Activated CD4-positive, alpha-beta T cell treated with anti-CD3 and anti-CD28 coated beads for 48 hours (primary cell): Measurements from ENCODE around the gene ROPN1L.

Source experiments
- DNase-seq: peaks from one replicate; pipeline ENCODE4 v3.0.0-alpha.2; 2020

ROPN1L gene

GRCh38 chr5:10459080-10460055 lies 17.7 kb downstream of the ROPN1L start:
- DNase-seq = no peak

- DNase-seq = no peak
Measured at GRCh38 chr5:10460252-10460906, 18.7 kb downstream of the ROPN1L start.

- DNase-seq = no peak
Measured at GRCh38 chr5:10461041-10461440, 19.4 kb downstream of the ROPN1L start.

GRCh38 chr5:10461904-10462555 lies 20.4 kb downstream of the ROPN1L start:
- DNase-seq = no peak

GRCh38 chr5:10463566-10463965 lies 21.9 kb downstream of the ROPN1L start:
- DNase-seq = no peak

GRCh38 chr5:10464173-10464572 lies 22.5 kb downstream of the ROPN1L start:
- DNase-seq = no peak

GRCh38 chr5:10465726-10466125 lies 24.0 kb downstream of the ROPN1L start:
- DNase-seq = no peak

GRCh38 chr5:10466446-10467073 lies 24.9 kb downstream of the ROPN1L start:
- no peak for DNase-seq

- DNase-seq = no peak
Measured at GRCh38 chr5:10467281-10468198, 25.9 kb downstream of the ROPN1L start.

GRCh38 chr5:10468256-10468655 lies 26.6 kb downstream of the ROPN1L start:
- no peak for DNase-seq

GRCh38 chr5:10469253-10470050 lies 27.8 kb downstream of the ROPN1L start:
- no peak for DNase-seq

GRCh38 chr5:10470669-10471068 lies 29.0 kb downstream of the ROPN1L start:
- DNase-seq = no peak

- DNase-seq = no peak
Measured at GRCh38 chr5:10471677-10472076, 30.0 kb downstream of the ROPN1L start.

- DNase-seq = no peak
Measured at GRCh38 chr5:10474521-10475075, 32.9 kb downstream of the ROPN1L start.

- DNase-seq = no peak
Measured at GRCh38 chr5:10475931-10476676, 34.4 kb downstream of the ROPN1L start.

- no peak for DNase-seq
Measured at GRCh38 chr5:10476878-10477277, 35.2 kb downstream of the ROPN1L start.

GRCh38 chr5:10477943-10478342 lies 36.3 kb downstream of the ROPN1L start:
- DNase-seq = no peak

- no peak for DNase-seq
Measured at GRCh38 chr5:10478436-10478835, 36.8 kb downstream of the ROPN1L start.

- no peak for DNase-seq
Measured at GRCh38 chr5:10479154-10479721, 37.6 kb downstream of the ROPN1L start.
